HCEC 1CT (cell line): Measurements from ENCODE around the gene CCDC192.
"Not testable (repeated sequence)": the region's sequence is repeated elsewhere in the genome, so short reads cannot be mapped to it uniquely, and the experiment has no call there.

Experiments
- DNase-seq: peaks from one replicate; pipeline ENCODE4 v3.0.0-alpha.2; 2017

The CCDC192 gene

GRCh38 chr5:127769386-127769785 is 66.2 kb downstream of the CCDC192 start:
- no peak for DNase-seq

DNA sequence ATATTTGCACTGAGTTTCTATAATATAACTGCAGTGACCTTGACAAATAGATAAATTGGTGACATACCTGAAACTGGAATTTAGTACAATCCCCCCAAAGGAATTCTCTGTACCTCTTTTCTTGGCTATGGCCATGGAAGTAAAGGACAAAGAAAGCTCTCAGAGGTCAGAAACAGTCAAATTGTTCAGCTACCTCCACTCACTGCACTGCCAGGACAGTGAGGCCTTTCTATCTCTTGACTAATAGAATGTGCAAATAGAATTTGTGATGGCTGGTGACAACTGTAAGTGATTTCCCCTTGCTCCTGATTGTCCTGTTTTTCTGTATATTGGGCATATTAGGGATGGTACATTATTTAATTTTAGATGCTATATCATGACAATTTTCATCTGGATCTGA is 67.1 kb downstream of the CCDC192 start:
- DNase-seq, result no peak

GRCh38 chr5:127772531-127772930 is 69.3 kb downstream of the CCDC192 start:
- DNase-seq, result no peak

DNA sequence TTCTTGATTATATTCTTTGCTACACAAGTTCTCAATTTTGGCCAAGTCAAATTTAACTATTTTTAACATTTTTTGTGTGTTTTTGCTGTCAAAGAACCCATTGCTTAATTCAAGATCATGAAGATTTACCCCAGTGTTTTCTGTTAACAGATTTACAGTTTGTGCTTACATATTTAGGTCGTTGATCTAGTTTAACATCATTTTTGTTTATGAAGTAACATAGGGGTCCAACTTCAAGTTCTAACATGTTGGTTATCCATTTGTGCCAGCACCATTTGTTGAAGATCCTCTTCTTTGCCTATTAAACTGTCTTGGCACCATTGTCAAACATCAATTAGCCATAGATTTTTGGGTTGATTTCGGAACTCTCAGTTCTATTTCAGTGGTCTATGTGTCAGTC is 71.0 kb downstream of the CCDC192 start:
- no peak for DNase-seq

DNA sequence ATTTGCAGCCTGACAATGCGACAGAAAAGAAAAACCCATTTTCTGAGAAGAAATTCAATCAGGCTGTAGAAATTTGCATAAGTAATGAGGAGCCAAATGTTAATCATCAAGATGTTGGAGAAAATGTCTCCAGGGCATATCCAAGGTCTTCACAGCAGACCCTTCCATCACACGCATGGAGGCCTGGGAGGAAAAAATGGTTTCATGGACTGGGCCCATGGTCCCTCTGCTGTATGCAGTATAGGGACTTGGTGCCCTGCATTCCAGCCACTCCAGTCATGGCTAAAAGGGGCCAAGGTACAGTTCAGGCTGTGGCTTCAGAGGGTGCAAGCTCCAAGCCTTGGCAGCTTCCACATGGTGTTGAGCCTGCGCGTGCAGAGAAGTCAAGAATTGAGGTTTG is 73.3 kb downstream of the CCDC192 start:
- no peak for DNase-seq

- DNase-seq, result no peak
Observed at GRCh38 chr5:127777957-127778356, 74.8 kb downstream of the CCDC192 start.

- not testable (repeated sequence) for DNase-seq
Observed at GRCh38 chr5:127782450-127782849, 79.3 kb downstream of the CCDC192 start.

DNA sequence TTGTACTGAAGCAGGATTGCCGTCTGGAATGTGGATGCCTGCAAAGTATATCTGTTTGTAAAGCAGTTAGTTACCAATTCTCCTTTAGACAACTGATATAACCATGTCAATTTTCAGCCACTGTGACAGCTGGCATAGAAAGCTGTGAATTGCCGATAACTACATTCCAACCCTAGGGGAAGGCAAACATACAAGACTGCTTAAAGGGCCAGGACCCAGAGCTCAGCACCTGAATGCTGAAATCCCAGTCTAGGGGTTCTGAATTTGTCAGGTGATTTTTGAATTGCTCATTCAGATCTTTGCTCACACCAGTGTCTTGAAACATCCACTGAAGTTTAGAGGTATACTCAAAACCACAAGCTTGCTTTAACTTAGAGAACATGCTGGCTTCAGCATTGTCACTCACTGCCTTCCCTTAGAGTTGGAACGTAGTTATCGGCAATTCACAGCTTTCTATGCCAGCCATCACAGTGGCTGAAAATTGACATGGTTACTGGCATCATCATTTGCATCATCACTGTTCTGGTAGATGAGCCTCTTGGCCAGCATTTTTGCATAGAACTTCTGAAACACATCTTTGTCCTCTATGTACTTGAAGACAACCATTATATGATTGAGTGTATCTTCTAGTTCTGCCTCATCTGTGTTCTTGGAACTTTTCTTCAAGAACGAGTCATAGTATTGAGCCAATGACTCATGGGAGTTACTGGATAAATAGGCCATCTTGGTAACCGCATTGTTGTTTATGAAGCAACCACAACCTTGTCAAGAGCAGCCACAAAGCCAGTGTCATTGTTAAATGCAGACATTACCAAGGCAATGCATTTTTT is 82.1 kb downstream of the CCDC192 start:
- peak; percentile 89 for DNase-seq

- no peak for DNase-seq
Observed at GRCh38 chr5:127791439-127791838, 88.2 kb downstream of the CCDC192 start.

GRCh38 chr5:127791908-127792307 is 88.7 kb downstream of the CCDC192 start:
- not testable (repeated sequence) for DNase-seq

- no peak for DNase-seq
Observed at GRCh38 chr5:127793052-127793451, 89.9 kb downstream of the CCDC192 start.

GRCh38 chr5:127793879-127794278 is 90.7 kb downstream of the CCDC192 start:
- no peak for DNase-seq

GRCh38 chr5:127796211-127796610 is 93.0 kb downstream of the CCDC192 start:
- no peak for DNase-seq

DNA sequence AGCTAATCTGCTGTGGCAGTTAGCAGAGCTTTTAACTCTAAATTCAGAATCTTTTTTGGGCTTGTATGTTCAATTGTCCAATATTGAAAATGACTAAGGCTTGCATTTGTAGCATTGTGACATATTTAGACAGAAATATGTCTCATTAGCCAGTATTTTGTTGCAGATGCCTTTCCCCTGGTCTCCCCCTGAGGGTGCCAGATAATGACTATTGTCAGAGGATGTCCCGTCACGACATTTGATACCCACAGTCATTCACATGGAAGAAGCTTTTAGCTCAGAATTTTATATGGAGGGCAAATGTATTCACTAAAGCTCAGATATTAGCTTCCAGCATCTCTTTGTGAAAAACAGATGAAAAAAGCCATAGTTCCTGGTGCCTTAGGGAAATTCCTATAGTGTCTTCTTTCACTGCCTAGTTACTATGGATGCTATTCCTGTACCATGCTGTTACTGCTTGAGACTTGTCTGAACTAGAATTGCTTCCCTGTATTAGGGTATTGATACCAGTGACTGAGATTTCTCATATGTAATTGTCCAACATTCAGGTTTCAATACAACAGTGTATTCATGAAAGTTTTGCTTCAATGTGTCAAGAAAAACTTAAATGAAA is 96.2 kb downstream of the CCDC192 start:
- no peak for DNase-seq

DNA sequence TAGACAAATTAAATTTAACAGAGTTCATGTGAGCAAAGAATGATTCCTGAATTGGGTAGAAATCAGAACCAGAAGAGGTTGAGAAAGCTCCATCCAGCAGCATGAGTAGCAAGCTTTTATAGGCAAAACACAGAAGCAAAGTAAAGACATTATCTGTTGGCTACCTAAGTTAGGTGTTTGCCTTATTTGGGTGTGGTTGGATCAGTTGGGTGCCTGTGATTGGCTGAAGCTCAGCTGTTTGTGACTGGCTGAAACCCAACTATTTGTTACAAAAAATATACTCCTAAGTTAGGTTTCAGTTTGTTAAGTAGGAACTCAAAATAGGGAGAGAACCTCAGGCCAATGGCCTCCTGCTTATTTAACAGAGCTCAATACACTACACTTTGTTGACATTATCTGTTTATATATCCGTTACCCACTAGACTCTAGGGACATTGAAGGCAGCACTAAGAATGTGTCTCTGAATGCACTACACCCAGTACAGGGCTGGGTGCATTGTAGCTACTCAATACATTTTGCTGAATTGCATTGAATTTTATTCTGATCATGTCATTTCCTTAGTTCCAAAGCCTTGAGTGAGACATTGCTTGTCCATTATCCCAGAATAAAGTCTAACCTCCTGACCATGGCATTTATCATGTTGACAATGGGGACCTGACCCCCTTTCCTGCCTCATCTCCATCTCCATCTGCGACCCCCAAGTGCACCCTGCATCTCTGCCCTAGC is 98.7 kb downstream of the CCDC192 start:
- DNase-seq, result peak; percentile 77

- no peak for DNase-seq
Observed at GRCh38 chr5:127802477-127802865, 99.3 kb downstream of the CCDC192 start.

GRCh38 chr5:127804886-127805426 is 101.8 kb downstream of the CCDC192 start:
- DNase-seq, result peak; percentile 65

GRCh38 chr5:127805448-127805847 is 102.3 kb downstream of the CCDC192 start:
- DNase-seq, result no peak

- DNase-seq, result no peak
Observed at GRCh38 chr5:127806776-127807175, 103.6 kb downstream of the CCDC192 start.

DNA sequence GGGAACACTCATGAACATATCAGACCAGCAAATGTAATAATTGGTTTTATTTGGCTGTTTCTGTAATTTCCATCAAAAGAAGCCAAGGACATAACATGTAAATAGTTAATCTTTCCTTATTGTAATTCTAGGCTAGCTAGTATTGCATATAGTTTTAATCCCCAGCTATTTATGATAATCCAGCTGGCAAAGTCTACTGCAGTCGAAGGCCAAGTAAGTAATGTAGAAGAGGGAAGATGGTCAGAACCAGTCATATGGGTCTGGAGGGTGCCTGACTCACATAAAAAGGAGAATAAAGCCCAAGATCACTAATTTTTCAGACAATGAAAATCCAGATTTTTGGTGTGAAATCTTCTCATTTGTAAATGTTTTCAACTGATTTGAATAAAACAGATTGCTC is 106.3 kb downstream of the CCDC192 start:
- DNase-seq, result no peak

- no peak for DNase-seq
Observed at GRCh38 chr5:127810017-127810416, 106.8 kb downstream of the CCDC192 start.

DNA sequence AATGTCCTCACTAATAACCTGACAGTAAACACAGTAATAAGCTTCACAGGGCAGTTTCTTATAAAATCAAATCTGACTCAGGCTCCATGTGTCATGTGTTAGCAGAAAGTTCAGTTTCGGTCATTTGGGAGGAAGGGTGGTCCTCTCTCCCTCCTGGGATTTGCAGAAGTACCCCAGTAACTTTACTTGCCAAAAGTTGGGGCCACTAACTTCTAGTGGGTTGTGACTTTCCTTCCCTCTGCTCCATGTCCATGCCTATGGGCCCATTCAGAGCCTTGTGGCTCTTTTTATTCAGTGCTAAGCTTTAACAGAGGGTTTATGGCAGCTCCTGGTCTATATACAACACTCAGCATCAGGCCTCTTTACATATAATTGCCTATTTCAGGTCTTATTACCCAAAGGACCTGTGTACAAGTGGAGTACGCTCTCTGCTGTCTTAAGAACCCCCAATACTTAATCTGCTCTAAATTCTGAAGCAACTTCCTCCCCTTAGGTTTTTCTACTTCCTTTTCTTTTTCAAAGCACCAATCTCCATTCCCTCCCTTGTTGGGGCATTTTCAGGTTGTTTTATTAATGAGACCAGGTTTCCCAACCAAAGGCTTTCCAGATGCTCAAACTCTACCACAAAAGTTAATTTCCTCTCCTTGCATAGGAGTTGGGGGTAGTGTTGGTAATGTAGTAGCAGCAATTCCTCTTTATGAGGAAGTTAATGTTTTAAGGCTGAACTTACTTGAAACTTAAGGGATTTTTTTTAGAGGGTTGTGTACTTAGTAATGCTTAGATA is 107.7 kb downstream of the CCDC192 start:
- no peak for DNase-seq

GRCh38 chr5:127812570-127812969 is 109.4 kb downstream of the CCDC192 start:
- no peak for DNase-seq
